HG02623 (cell line): Measurements from ENCODE around the gene MAST4.

ENCODE experiments used
- ATAC-seq: cut with Tn5 transposase; IDR thresholded peaks from one replicate; pipeline ENCODE4 v1.9.1; 2021; ENCODE audit warnings: moderate library complexity; ENCODE audit not compliant: unreplicated experiment

MAST4 gene

DNA sequence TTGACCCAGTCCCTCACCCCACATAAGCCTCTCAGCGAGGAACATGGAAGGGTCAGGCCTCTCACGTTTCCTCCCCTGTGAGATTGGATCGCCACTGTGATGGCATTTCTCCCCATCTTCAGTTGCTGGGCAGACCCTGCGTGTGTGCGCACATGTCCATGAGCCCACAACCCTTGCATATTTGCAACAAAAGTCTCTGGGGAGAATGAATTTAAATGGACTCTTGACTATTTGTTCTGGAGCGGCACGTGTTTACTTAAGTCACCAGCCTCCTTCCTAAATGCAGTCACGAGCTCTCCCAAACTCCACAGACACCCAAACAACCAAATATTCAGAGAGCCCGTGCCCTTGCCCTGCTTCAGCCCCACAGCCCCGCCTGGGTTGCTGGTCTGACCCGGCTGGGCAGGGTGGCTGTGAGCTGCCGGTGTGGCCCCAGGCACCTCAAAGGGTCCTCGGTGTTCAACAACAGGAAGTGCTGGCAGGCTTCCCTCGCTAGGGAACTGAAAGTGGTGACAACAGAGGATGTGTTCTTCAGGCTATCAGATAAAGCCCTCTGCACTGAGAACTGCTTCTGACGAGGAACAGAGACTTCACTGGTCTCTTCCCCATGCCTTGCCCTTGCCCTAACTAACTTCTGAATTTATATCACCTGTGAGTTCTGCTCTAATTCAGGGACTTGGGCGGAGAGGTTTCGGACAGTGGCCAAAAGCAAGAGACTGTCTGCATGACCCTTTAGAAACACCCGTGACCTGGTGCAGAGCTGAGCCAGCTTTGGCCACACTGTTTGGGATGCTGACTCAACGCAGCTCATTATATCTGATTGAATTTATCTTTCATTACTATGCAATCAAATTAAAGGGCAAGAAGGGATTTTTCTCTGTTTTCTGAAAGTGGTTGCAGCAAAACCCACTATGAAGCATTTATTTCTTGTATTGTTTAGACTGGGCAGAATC, 619.6 kb downstream of the MAST4 start:
- peak; percentile 100 for ATAC-seq

DNA sequence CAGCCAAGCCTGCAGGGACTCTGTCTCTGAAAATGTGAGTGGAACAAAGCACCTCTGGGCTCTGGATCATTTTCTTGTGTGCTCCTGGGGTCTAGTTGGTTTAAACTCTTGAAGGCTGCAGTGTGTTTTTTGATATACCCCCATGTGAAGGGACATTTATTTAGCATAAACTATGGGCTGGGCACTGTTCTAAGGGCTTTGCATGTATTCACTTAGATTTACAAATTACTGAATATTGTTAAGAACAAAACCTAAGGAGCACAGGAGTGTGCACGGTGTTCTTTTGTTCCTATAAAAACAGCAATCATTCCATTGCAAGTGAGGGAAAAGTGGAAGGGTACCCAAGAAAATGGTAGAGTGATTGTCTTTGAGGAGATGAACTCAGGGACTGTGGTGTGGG, 620.4 kb downstream of the MAST4 start:
- ATAC-seq = no peak
